Keratinocyte (primary cell): ENCODE measurements around the gene KRTAP9-6. TPM values are rescaled to one million over a fixed set of nuclear protein-coding genes. Genes with fewer than 3 reads are reported as not detected.

ENCODE experiments used
- DNase-seq: peaks from one replicate; pipeline ENCODE4 v3.0.0-alpha.2; 2011; ENCODE audit warnings: low read depth, missing footprints, low spot score
- FAIRE-seq: peaks from 2 replicates; lab custom pipeline; 2011; peaks lifted over from hg19 to GRCh38; lab: Jason Lieb, UNC
- H2AFZ ChIP-seq: 2 replicates; pipeline ENCODE4 v1.6.0; 2012; ENCODE audit warnings: low read length, control low read depth, inconsistent platforms; ENCODE audit not compliant: control insufficient read depth
- H3K27ac ChIP-seq: 2 replicates; pipeline ENCODE4 v1.5.1; 2011; ENCODE audit warnings: low read length; ENCODE audit not compliant: control insufficient read depth, insufficient read depth
- H3K27me3 ChIP-seq: 3 replicates; pipeline ENCODE4 v1.6.0; 2011; ENCODE audit warnings: low read length; ENCODE audit not compliant: control insufficient read depth, insufficient read depth; ENCODE audit errors: extremely low read depth
- H3K36me3 ChIP-seq, 2 experiments: 2 replicates in 1 of 2; 3 replicates in 1 of 2; pipeline ENCODE4 v1.5.1; 2011; ENCODE audit warnings: low read length in 2 of 2, mild to moderate bottlenecking in 1 of 2; ENCODE audit not compliant: control insufficient read depth in 2 of 2, insufficient read depth in 2 of 2; ENCODE audit errors: extremely low read depth in 1 of 2
- H3K4me1 ChIP-seq: 3 replicates; pipeline ENCODE4 v1.5.1; 2011; ENCODE audit warnings: low read length; ENCODE audit not compliant: control insufficient read depth, insufficient read depth; ENCODE audit errors: extremely low read depth
- H3K4me2 ChIP-seq: 3 replicates; pipeline ENCODE4 v1.6.0; 2011; ENCODE audit warnings: low read depth, low read length; ENCODE audit not compliant: control insufficient read depth, insufficient read depth; ENCODE audit errors: extremely low read depth
- H3K4me3 ChIP-seq, 3 experiments: fragments of 200-600 bp in 1 of 3; sonication (generic) in 1 of 3; 2 replicates in 2 of 3; 3 replicates in 1 of 3; pipeline ENCODE4 v1.5.1; 2011 to 2016; ENCODE audit warnings: low read length in 3 of 3, mild to moderate bottlenecking in 3 of 3, control low read depth in 2 of 3, inconsistent platforms in 1 of 3, low read depth in 1 of 3, mixed read lengths in 1 of 3, mixed run types in 1 of 3, moderate library complexity in 1 of 3; ENCODE audit not compliant: control insufficient read depth in 2 of 3, insufficient read depth in 2 of 3; ENCODE audit errors: extremely low read depth in 1 of 3
- H3K79me2 ChIP-seq: 2 replicates; pipeline ENCODE4 v1.6.0; 2012; ENCODE audit warnings: low read length; ENCODE audit not compliant: control insufficient read depth, insufficient read depth
- H3K9ac ChIP-seq: 3 replicates; pipeline ENCODE4 v1.6.0; 2011; ENCODE audit warnings: low read length; ENCODE audit not compliant: control insufficient read depth, insufficient read depth; ENCODE audit errors: extremely low read depth
- H3K9me1 ChIP-seq: 3 replicates; pipeline ENCODE4 v1.6.0; 2011; ENCODE audit warnings: low read length; ENCODE audit not compliant: control insufficient read depth, insufficient read depth; ENCODE audit errors: extremely low read depth
- H3K9me3 ChIP-seq: 2 replicates; pipeline ENCODE4 v1.5.1; 2012; ENCODE audit warnings: low read depth, low read length; ENCODE audit not compliant: control insufficient read depth
- H4K20me1 ChIP-seq: 3 replicates; pipeline ENCODE4 v1.6.0; 2011; ENCODE audit warnings: low read length; ENCODE audit not compliant: control insufficient read depth, insufficient read depth; ENCODE audit errors: extremely low read depth
- CTCF ChIP-seq, 3 experiments: IDR thresholded peaks in 1 of 3; conservative IDR thresholded peaks in 1 of 3; optimal IDR thresholded peaks in 1 of 3; 2 replicates in 2 of 3; 3 replicates in 1 of 3; pipeline versions ENCODE3 to v1.5.1; 2011; ENCODE audit warnings: low read length in 3 of 3, mild to moderate bottlenecking in 3 of 3, moderate library complexity in 2 of 3, control low read depth in 1 of 3, inconsistent platforms in 1 of 3; ENCODE audit not compliant: insufficient read depth in 2 of 3; ENCODE audit errors: extremely low read depth in 1 of 3
- EZH2 ChIP-seq: IDR thresholded peaks from one replicate; pipeline ENCODE4 v1.6.1; 2012; ENCODE audit warnings: inconsistent platforms, mild to moderate bottlenecking, low read length, moderate library complexity
- dilution Hi-C: fragments of 300-500 bp; cut with MboI; formaldehyde crosslinking; loops from one replicate; pipeline ENCODE4 v1.7.0; 2020; ENCODE audit warnings: low sequenced_read_pairs; ENCODE audit not compliant: extremely low pct_ligation_motif_present
- polyA plus RNA-seq, 5 experiments: library from polyadenylated mRNA; depleted of rRNA in 3 of 5; stranded (reverse) in 3 of 5; stranded (forward) in 1 of 5; unstranded in 1 of 5; fragments of >200 nt; gene quantifications; 1 replicate in 1 of 5; 2 replicates in 3 of 5; 3 replicates in 1 of 5; pipeline versions ENCODE4 v1.2.1 to v1.2.3, GENCODE V29; 2011 to 2012; ENCODE audit warnings: missing spikeins in 2 of 5, low read depth in 1 of 5, low replicate concordance in 1 of 5

The KRTAP9-6 gene
- polyA plus RNA-seq, 1 donor (not counting 4 experiments of a cell fraction or from before 2014, with no cell fraction given) = not detected

GRCh38 chr17:41263212-41263611 is 2.0 kb upstream of the KRTAP9-6 start:
- no peaks in the 10 kb centered on the region for H3K36me3 ChIP-seq
- H3K4me1 ChIP-seq = no peaks in the 10 kb centered on the region
- dilution Hi-C loops = no loop called here
- no peaks in the 10 kb centered on the region for H4K20me1 ChIP-seq
- no peak overlapping the region for H3K9ac ChIP-seq
- DNase-seq (no peak), FAIRE-seq (no peak)
- H3K79me2 ChIP-seq = no peaks in the 10 kb centered on the region
- H3K27ac ChIP-seq = no peak overlapping the region
- no peaks in the 10 kb centered on the region for H3K9me3 ChIP-seq
- TF ChIP-seq EZH2 (no peak), CTCF (optimal IDR thresholded peaks at IDR 0.05 in 1 of 3, IDR thresholded peaks at IDR 0.05 in 1 of 3, conservative IDR thresholded peaks at IDR 0.05 in 1 of 3; ENCODE audit: extremely low read depth in 1 of 3, insufficient read depth in 2 of 3, low read length in 3 of 3) (no peak)
- no peak overlapping the region for H3K4me2 ChIP-seq
- H2AFZ ChIP-seq = no peak overlapping the region
- H3K4me3 ChIP-seq = no peak overlapping the region
- H3K27me3 ChIP-seq = peaks cover 3% of the 10 kb centered on the region
- no peaks in the 10 kb centered on the region for H3K9me1 ChIP-seq

GRCh38 chr17:41264599-41264998 is 579 bp upstream of the KRTAP9-6 start:
- H3K79me2 ChIP-seq = no peaks in the 10 kb centered on the region
- no peak overlapping the region for H3K4me2 ChIP-seq
- H3K36me3 ChIP-seq = no peaks in the 10 kb centered on the region
- no peak overlapping the region for H2AFZ ChIP-seq
- no peaks in the 10 kb centered on the region for H4K20me1 ChIP-seq
- no peaks in the 10 kb centered on the region for H3K9me1 ChIP-seq
- dilution Hi-C loops = no loop called here
- H3K4me1 ChIP-seq = no peaks in the 10 kb centered on the region
- H3K9me3 ChIP-seq = no peaks in the 10 kb centered on the region
- H3K27ac ChIP-seq = no peak overlapping the region
- H3K4me3 ChIP-seq = no peak overlapping the region
- FAIRE-seq (no peak), DNase-seq (no peak)
- no peak overlapping the region for H3K9ac ChIP-seq
- H3K27me3 ChIP-seq = peaks cover 3% of the 10 kb centered on the region
- TF ChIP-seq EZH2 (no peak), CTCF (optimal IDR thresholded peaks at IDR 0.05 in 1 of 3, IDR thresholded peaks at IDR 0.05 in 1 of 3, conservative IDR thresholded peaks at IDR 0.05 in 1 of 3; ENCODE audit: extremely low read depth in 1 of 3, insufficient read depth in 2 of 3, low read length in 3 of 3) (no peak)
